Mesendoderm (in vitro differentiated cells): ENCODE data around the gene ATP6V1G3.
A peak's percentile ranks its signal among the peaks of the same experiment; 100 is the strongest.

ENCODE experiments used
- DNase-seq: peaks from one replicate; pipeline ENCODE4 v3.0.0; 2013
- H2AK5ac ChIP-seq: 2 replicates; pipeline ENCODE4 v1.6.1; 2013; ENCODE audit warnings: low read length, inconsistent platforms
- H2BK120ac ChIP-seq: 2 replicates; pipeline ENCODE4 v1.6.1; 2013; ENCODE audit warnings: low read depth, mild to moderate bottlenecking, low read length, moderate library complexity, mixed read lengths
- H2BK15ac ChIP-seq: replicated peaks from 2 replicates; pipeline ENCODE4 v1.6.1; 2013; ENCODE audit warnings: low read depth, mild to moderate bottlenecking, moderate library complexity
- H2BK5ac ChIP-seq: 2 replicates; pipeline ENCODE4 v1.6.1; 2013; ENCODE audit warnings: low read length, inconsistent platforms
- H3K18ac ChIP-seq: 2 replicates; pipeline ENCODE4 v1.6.1; 2013; ENCODE audit warnings: mild to moderate bottlenecking, low read length, mixed read lengths
- H3K23ac ChIP-seq: one replicate; pipeline ENCODE4 v1.6.1; 2013; ENCODE audit warnings: low read length
- H3K27ac ChIP-seq: 2 replicates; pipeline ENCODE4 v1.5.1; 2013; ENCODE audit warnings: low read depth, mild to moderate bottlenecking, inconsistent platforms, low read length, moderate library complexity
- H3K27me3 ChIP-seq: 2 replicates; pipeline ENCODE4 v1.6.1; 2013; ENCODE audit warnings: low read length, control low read depth, mild to moderate bottlenecking, inconsistent platforms; ENCODE audit not compliant: insufficient read depth, poor library complexity
- H3K36me3 ChIP-seq: 2 replicates; pipeline ENCODE4 v1.6.1; 2013; ENCODE audit warnings: low read length, inconsistent platforms; ENCODE audit not compliant: control insufficient read depth, insufficient read depth
- H3K4ac ChIP-seq: one replicate; pipeline ENCODE4 v1.6.1; 2013; ENCODE audit warnings: low read depth, mild to moderate bottlenecking, low read length, moderate library complexity
- H3K4me1 ChIP-seq: 2 replicates; pipeline ENCODE4 v1.6.1; 2013; ENCODE audit warnings: low read depth, low read length, inconsistent platforms; ENCODE audit not compliant: control insufficient read depth
- H3K4me2 ChIP-seq: 2 replicates; pipeline ENCODE4 v1.6.1; 2013; ENCODE audit warnings: low read length
- H3K4me3 ChIP-seq: 2 replicates; pipeline ENCODE4 v1.5.1; 2013; ENCODE audit warnings: mild to moderate bottlenecking, low read length
- H3K56ac ChIP-seq: one replicate; pipeline ENCODE4 v1.6.1; 2013; ENCODE audit warnings: low read length
- H3K79me1 ChIP-seq: 2 replicates; pipeline ENCODE4 v1.6.1; 2013; ENCODE audit warnings: low read length, inconsistent platforms
- H3K79me2 ChIP-seq: 2 replicates; pipeline ENCODE4 v1.6.1; 2013; ENCODE audit warnings: mild to moderate bottlenecking, low read length; ENCODE audit not compliant: control insufficient read depth, insufficient read depth
- H3K9ac ChIP-seq: 2 replicates; pipeline ENCODE4 v1.6.1; 2013; ENCODE audit warnings: low read length, inconsistent platforms
- H4K5ac ChIP-seq: one replicate; pipeline ENCODE4 v1.6.1; 2013; ENCODE audit warnings: low read length
- H4K8ac ChIP-seq: one replicate; pipeline ENCODE4 v1.6.1; 2013; ENCODE audit warnings: low read depth, mild to moderate bottlenecking, control low read depth, low read length, moderate library complexity
- WGBS: extraction: QIAGEN DNeasy Blood & Tissue Kit; methylation state at CpG from one replicate; pipeline ENCODE4 v1.1.7; 2013; ENCODE audit warnings: low lambda C conversion rate, missing lambda C conversion rate; ENCODE audit not compliant: insufficient coverage; ENCODE audit errors: extremely low coverage; 5-methylcytosine and 5-hydroxymethylcytosine counted together

Gene ATP6V1G3

DNA sequence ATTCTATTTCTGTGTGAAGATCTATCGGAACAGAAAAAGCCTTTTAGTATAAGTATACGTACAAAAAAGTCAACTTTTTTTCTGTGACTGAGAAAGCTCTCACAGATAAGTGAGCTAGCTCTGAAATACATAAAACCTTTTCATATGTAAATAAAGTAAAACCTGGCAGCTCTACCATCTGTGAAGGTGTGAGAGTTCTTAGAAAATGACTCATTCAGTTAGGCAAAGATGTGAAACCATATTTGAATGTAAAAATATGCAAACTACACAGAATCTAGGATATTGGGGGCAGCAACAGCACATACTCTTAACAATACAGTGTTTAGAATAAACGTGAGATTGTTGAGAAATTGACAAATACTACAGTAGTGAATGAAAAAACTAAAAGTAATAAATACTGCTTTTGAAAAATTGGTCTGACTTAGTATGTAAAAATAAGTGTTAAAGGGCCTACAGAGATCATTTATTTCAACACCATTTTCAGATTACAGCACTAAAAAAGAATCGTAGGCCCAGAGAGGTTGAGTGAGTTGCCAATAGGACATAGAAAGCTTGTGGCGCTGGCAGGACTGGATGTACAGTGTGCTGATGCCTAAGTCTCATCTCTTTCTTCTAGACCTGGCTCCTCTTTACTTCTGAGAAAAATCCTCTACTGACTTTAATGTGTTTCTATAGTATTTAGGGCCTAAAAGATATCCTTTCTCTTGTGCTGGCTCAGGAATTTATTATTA lies 19.8 kb downstream of the ATP6V1G3 start:
- no peaks in the 10 kb centered on the region for H3K79me2 ChIP-seq
- H2BK15ac ChIP-seq: no peak overlapping the region
- peak; percentile 40 for DNase-seq
- H2BK120ac ChIP-seq: no peak overlapping the region
- H3K4ac ChIP-seq: no peak overlapping the region
- H3K4me1 ChIP-seq: peaks cover 10% of the 10 kb centered on the region
- no peaks in the 10 kb centered on the region for H3K79me1 ChIP-seq
- no peak overlapping the region for H4K8ac ChIP-seq
- no peak overlapping the region for H3K18ac ChIP-seq
- WGBS: no CpG with 5 or more reads among the region's 5 CpGs
- H3K4me2 ChIP-seq: no peak overlapping the region
- no peaks in the 10 kb centered on the region for H3K36me3 ChIP-seq
- no peak overlapping the region for H3K56ac ChIP-seq
- no peak overlapping the region for H2BK5ac ChIP-seq
- H3K4me3 ChIP-seq: no peak overlapping the region
- no peak overlapping the region for H4K5ac ChIP-seq
- no peak overlapping the region for H3K23ac ChIP-seq
- no peak overlapping the region for H2AK5ac ChIP-seq
- no peak overlapping the region for H3K27ac ChIP-seq
- H3K27me3 ChIP-seq: no peaks in the 10 kb centered on the region
- H3K9ac ChIP-seq: no peak overlapping the region

DNA sequence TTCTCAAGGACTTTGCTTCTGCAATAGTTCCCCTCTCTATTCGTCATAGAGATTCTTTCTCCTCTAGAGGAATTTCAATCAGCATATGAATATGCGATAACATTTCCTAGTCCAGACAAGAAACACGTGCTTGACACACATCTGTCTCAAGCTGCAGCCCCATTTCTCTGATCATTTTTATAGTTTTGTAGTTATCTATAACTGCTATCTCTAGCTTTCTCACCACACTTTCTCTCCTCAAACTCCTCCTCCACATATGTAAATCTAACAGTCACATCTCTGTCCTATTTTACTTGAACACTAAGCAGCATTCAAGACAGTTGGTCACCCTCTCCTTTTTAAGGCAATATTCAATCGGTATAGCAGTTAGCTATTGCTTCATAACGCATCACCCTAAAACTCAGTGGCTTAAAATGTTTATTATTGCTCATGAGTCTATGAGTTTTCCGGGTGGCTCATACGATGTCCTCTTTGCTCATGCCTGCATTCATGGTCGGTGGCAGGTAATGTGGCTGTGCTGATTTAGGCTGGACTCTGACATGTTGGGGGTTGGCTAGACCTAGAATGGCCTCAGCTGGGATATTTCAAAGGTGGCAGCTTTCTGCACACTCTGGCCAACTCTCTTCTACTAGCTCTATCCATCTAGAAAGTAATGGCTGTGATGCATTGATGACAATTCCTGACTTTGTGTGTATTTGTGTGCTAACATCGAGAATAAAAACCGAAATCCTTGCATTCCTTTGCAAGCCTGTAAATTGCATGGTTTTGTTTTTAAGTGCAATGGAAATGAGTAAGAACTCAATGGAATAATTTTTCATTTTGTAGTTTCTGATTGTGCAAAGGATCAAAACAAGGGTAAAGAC lies 20.6 kb downstream of the ATP6V1G3 start:
- H3K56ac ChIP-seq: no peak overlapping the region
- H3K4me2 ChIP-seq: no peak overlapping the region
- no peak overlapping the region for H2AK5ac ChIP-seq
- no peak overlapping the region for H3K4me3 ChIP-seq
- no peaks in the 10 kb centered on the region for H3K27me3 ChIP-seq
- H3K79me1 ChIP-seq: no peaks in the 10 kb centered on the region
- peak overlapping the region; percentile 12 for H3K4ac ChIP-seq
- no peak overlapping the region for H3K9ac ChIP-seq
- peak overlapping the region; percentile 67 for H3K23ac ChIP-seq
- no peaks in the 10 kb centered on the region for H3K79me2 ChIP-seq
- peak overlapping the region; percentile 77 for H3K18ac ChIP-seq
- H2BK5ac ChIP-seq: peak overlapping the region; percentile 44
- DNase-seq: no peak
- no peak overlapping the region for H2BK15ac ChIP-seq
- peaks cover 10% of the 10 kb centered on the region for H3K4me1 ChIP-seq
- H2BK120ac ChIP-seq: no peak overlapping the region
- H4K5ac ChIP-seq: no peak overlapping the region
- no peak overlapping the region for H4K8ac ChIP-seq
- H3K36me3 ChIP-seq: no peaks in the 10 kb centered on the region
- no CpG with 5 or more reads among the region's 10 CpGs for WGBS
- no peak overlapping the region for H3K27ac ChIP-seq

DNA sequence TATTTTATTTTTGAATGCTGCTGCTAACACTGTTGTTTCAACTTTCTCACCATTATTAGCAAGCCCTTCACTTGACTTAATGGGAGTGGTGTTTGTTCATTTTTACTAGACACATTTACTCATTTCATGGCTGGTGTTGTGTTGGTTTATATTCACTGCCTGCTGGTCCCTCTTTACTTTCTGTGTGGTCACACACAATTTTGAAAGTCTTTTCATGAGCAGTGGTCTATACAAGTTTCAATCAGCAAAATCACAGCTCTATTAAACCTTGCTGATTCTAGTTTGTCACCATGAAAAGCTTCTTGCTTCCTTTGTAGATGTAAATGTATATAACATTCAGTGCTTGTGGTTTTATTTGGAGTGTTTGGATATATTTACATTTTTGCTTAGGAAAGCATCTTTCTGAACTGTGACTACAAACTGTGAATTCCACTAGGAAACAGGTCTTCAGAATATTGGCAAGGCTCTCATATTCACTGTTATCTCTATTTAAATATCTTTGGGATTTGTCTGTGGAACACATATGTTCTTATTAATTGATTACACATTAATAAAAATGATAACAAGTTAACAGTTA lies 22.8 kb downstream of the ATP6V1G3 start:
- Histone ChIP-seq H3K79me1 (no peaks in the 10 kb centered on the region), H3K27me3 (no peaks in the 10 kb centered on the region), H3K4me3 (no peak overlapping the region), H3K79me2 (no peaks in the 10 kb centered on the region), H3K4me2 (no peak overlapping the region), H3K56ac (no peak overlapping the region), H3K23ac (no peak overlapping the region), H3K36me3 (no peaks in the 10 kb centered on the region), H3K27ac (no peak overlapping the region), H3K4ac (no peak overlapping the region), H2BK5ac (no peak overlapping the region), H2BK120ac (no peak overlapping the region), H3K4me1 (peaks cover 10% of the 10 kb centered on the region), H4K5ac (no peak overlapping the region), H2AK5ac (no peak overlapping the region), H3K18ac (no peak overlapping the region), H3K9ac (no peak overlapping the region), H4K8ac (no peak overlapping the region), H2BK15ac (no peak overlapping the region)
- no peak for DNase-seq

DNA sequence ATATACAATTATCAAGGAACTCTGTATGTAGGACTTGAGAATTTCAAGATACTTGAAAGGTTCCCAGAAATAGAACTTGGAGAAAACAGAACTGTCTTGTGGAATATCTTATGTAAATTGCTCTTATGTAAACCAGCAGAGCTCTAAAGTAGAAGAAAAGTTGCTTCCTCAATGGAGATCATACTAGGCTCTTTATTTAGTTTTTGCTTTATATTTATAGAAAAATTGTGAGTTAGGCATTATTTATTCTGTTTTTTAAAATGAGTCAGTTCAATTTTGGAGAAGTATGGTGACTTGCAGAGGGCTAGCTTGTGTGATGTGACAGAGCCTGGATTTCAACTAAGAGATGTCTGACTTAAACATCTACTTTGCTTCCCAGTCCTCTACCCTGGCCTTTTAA lies 40.4 kb downstream of the ATP6V1G3 start:
- no peak overlapping the region for H3K4ac ChIP-seq
- H3K27ac ChIP-seq: no peak overlapping the region
- no peak overlapping the region for H2AK5ac ChIP-seq
- H2BK15ac ChIP-seq: no peak overlapping the region
- H3K36me3 ChIP-seq: no peaks in the 10 kb centered on the region
- no peak for DNase-seq
- no peaks in the 10 kb centered on the region for H3K4me1 ChIP-seq
- no peak overlapping the region for H4K8ac ChIP-seq
- H3K27me3 ChIP-seq: no peaks in the 10 kb centered on the region
- H3K18ac ChIP-seq: no peak overlapping the region
- H3K4me2 ChIP-seq: no peak overlapping the region
- no peak overlapping the region for H4K5ac ChIP-seq
- H2BK120ac ChIP-seq: no peak overlapping the region
- H3K4me3 ChIP-seq: no peak overlapping the region
- no peak overlapping the region for H3K56ac ChIP-seq
- no peaks in the 10 kb centered on the region for H3K79me2 ChIP-seq
- H3K9ac ChIP-seq: no peak overlapping the region
- no peak overlapping the region for H3K23ac ChIP-seq
- no peaks in the 10 kb centered on the region for H3K79me1 ChIP-seq
- no peak overlapping the region for H2BK5ac ChIP-seq

- Histone ChIP-seq H3K56ac (no peak overlapping the region), H2BK120ac (no peak overlapping the region), H2AK5ac (no peak overlapping the region), H3K9ac (no peak overlapping the region), H3K27ac (no peak overlapping the region), H3K23ac (no peak overlapping the region), H3K4me2 (no peak overlapping the region), H3K79me1 (no peaks in the 10 kb centered on the region), H3K4me1 (no peaks in the 10 kb centered on the region), H4K8ac (no peak overlapping the region), H3K36me3 (no peaks in the 10 kb centered on the region), H2BK5ac (no peak overlapping the region), H3K4ac (no peak overlapping the region), H3K27me3 (no peaks in the 10 kb centered on the region), H3K18ac (no peak overlapping the region), H4K5ac (no peak overlapping the region), H3K4me3 (no peak overlapping the region), H2BK15ac (no peak overlapping the region), H3K79me2 (no peaks in the 10 kb centered on the region)
- no CpG with 5 or more reads among the region's 1 CpG for WGBS
- DNase-seq: no peak
Measured at GRCh38 chr1:198499588-198499987, 40.9 kb downstream of the ATP6V1G3 start.
